BE2C (cell line): ENCODE measurements around the gene IGFN1.

ENCODE experiments used
- DNase-seq: peaks from one replicate; pipeline ENCODE4 v3.0.0-alpha.2; 2020
- H3K27me3 ChIP-seq: fragments of 250-450 bp; sonication (Bioruptor Pico); 2 replicates; pipeline ENCODE4 v1.5.1; 2020; ENCODE audit warnings: mild to moderate bottlenecking
- H3K36me3 ChIP-seq: fragments of 250-450 bp; sonication (Bioruptor Pico); 2 replicates; pipeline ENCODE4 v1.5.1; 2020; ENCODE audit warnings: mild to moderate bottlenecking
- H3K4me1 ChIP-seq: fragments of 250-450 bp; sonication (Bioruptor Pico); 2 replicates; pipeline ENCODE4 v1.5.1; 2020
- H3K4me3 ChIP-seq: 2 replicates; pipeline ENCODE4 v1.5.1; 2011; ENCODE audit warnings: low read depth, low read length
- H3K9me3 ChIP-seq: fragments of 250-450 bp; sonication (Bioruptor Pico); 2 replicates; pipeline ENCODE4 v1.5.1; 2020
- TF ChIP-seq, protein P1 (sequence below): IDR thresholded peaks from 2 replicates; pipeline ENCODE4 v1.5.1; 2012; ENCODE audit warnings: mild to moderate bottlenecking, low read depth, low read length

IGFN1 gene

DNA sequence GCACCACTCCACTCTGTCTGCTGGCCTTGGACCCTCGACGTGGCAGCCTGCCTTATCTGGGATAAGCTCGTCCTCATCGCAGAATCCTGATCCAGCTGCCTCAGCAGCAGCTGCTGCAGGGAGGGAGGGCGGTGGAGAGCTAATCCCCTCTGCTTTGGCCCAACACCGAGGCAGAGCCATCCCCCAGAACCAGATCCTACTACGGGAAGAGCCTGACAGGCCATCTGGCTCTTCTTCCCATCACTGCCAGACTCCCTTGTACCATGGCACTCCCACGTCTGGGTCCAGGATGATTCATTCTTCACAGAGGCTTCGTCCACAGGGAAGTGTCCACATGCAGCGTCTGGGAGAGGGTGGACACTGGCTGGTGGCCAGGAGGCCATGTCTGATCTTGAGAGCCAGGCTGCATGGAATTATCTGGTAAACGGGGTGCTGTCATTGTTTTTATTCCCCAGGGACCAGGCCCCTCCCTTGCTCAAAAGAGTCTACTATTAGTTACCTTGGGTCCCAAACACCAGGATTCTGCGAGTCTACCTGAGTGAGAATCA, 78.1 kb downstream of the IGFN1 start:
- Histone ChIP-seq H3K27me3 (no peaks in the 10 kb centered on the region), H3K4me3 (no peak overlapping the region; the same call in 1 of the 2 replicates)
- peak; percentile 92 for DNase-seq

DNA sequence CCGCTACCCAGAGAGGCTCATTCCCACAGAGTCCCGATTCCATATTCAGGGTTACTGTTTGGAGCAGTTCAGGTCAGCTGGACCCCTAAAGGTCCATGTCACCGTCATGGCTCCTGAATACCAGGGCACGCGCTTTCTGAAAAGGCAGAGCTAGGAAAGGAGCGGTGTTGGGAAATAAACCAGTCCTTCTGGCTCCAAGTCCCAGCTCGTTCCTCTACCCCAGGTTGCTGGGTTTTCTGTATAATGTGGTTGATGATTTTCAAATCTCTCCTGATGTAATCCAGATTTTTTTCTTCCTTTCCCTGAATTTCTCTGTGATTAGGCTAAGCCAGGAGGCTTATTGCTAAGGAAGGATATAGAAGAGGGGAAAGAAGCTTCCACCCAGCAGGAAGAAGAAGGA, 78.7 kb downstream of the IGFN1 start:
- H3K36me3 ChIP-seq = no peaks in the 10 kb centered on the region
- DNase-seq = no peak
- H3K27me3 ChIP-seq = no peaks in the 10 kb centered on the region
- TF ChIP-seq, protein P1, sequence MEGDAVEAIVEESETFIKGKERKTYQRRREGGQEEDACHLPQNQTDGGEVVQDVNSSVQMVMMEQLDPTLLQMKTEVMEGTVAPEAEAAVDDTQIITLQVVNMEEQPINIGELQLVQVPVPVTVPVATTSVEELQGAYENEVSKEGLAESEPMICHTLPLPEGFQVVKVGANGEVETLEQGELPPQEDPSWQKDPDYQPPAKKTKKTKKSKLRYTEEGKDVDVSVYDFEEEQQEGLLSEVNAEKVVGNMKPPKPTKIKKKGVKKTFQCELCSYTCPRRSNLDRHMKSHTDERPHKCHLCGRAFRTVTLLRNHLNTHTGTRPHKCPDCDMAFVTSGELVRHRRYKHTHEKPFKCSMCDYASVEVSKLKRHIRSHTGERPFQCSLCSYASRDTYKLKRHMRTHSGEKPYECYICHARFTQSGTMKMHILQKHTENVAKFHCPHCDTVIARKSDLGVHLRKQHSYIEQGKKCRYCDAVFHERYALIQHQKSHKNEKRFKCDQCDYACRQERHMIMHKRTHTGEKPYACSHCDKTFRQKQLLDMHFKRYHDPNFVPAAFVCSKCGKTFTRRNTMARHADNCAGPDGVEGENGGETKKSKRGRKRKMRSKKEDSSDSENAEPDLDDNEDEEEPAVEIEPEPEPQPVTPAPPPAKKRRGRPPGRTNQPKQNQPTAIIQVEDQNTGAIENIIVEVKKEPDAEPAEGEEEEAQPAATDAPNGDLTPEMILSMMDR = no peak
- H3K4me3 ChIP-seq = no peak overlapping the region
- peaks cover 32% of the 10 kb centered on the region for H3K4me1 ChIP-seq
- H3K9me3 ChIP-seq = no peaks in the 10 kb centered on the region

More for the DNA sequence above, 78.1 kb downstream of the IGFN1 start:
- TF ChIP-seq, protein P1 = no peak
- H3K4me1 ChIP-seq = peaks cover 32% of the 10 kb centered on the region
- H3K36me3 ChIP-seq = no peaks in the 10 kb centered on the region
- H3K9me3 ChIP-seq = no peaks in the 10 kb centered on the region

DNA sequence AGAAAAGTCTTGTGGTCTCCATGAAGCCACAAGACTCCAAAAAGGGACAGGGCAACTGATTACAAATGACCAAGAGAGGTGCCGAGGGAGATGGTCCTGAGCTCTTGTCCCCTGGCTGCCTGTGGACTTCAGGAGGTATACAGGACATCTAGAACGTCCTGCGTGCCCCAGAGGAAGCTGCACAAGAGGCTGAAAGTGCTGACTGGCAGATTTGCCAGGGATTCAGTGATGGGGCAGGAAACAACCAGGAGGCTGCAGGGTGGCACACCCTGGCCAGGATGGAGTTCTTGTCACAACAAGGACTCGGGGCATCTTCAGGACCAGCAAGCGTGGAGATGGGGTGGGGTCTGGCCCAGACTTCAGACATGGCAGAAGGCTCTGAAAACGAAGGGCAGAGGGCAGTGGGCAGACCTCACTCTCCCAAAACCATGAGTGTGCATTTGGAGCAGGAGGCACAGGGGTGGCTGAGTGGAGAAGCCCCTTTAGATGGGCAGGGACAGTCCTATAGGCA, 79.3 kb downstream of the IGFN1 start:
- no peak for DNase-seq
- no peaks in the 10 kb centered on the region for H3K9me3 ChIP-seq
- no peaks in the 10 kb centered on the region for H3K27me3 ChIP-seq
- TF ChIP-seq, protein P1 = no peak
- no peaks in the 10 kb centered on the region for H3K36me3 ChIP-seq
- peaks cover 32% of the 10 kb centered on the region for H3K4me1 ChIP-seq
- no peak overlapping the region for H3K4me3 ChIP-seq

DNA sequence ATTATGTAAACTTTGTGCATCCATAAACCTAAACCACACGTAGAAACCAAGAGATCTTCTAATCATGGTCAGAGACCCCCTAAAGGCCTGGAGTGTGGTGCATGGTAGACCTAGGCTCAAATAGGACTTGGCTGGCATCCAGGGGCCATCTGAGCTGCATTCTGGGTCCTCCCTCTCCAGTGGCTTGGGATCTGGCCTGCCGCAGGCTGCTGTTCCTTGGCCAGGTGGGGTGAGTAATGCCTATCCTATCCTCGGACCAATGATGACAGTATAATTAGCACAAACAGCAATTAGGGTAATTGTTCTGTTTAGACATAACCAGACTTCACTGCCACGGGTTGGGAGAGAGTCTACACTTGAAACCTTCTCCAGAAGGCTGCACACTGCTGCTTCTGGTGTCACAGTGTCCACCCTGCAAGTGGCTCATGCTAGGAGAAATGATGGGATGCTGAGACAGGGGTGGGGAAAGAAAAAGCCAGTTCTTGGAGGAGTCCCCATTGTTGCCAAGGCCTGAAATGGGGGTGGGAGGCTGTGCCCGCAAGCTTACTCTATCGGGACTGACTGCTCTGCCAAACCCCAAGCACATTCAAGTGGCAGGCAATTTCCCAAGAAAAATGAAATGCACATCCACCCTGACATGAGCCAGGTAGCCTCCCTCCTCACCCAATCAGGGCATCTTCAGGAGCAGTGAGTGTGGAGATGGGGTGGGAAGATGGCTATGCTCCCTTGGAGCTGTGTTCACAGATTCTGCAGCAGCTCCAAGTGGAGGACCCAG, 80.2 kb downstream of the IGFN1 start:
- Histone ChIP-seq H3K27me3 (no peaks in the 10 kb centered on the region), H3K4me3 (no peak overlapping the region), H3K4me1 (peaks cover 30% of the 10 kb centered on the region), H3K36me3 (no peaks in the 10 kb centered on the region), H3K9me3 (no peaks in the 10 kb centered on the region)
- TF ChIP-seq, protein P1 = no peak
- DNase-seq = no peak

DNA sequence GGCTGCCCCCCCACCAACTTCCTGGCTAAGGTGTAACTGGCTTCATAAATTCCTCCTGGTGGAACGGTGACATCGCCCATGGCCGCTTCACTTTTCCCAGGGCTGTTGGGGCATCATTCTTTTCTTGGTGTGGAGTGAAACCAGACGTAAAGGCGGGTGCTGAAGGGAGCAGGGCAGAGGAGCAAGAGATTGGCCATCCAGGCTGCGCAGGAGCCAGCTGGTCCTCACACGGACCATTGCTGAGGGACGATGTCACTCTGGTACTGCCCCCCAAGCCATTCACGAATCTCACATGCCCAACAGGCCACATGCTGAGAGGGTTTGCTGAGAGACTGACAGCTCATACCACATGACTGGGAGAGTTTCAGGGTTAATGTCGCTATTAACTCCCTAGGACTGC, 82.2 kb downstream of the IGFN1 start:
- H3K4me3 ChIP-seq = no peak overlapping the region
- H3K27me3 ChIP-seq = no peaks in the 10 kb centered on the region
- DNase-seq = no peak
- H3K36me3 ChIP-seq = no peaks in the 10 kb centered on the region
- TF ChIP-seq, protein P1 = no peak
- H3K9me3 ChIP-seq = no peaks in the 10 kb centered on the region
- peaks cover 16% of the 10 kb centered on the region for H3K4me1 ChIP-seq
